ENCODE data around the gene NTF4.

The NTF4 gene

GRCh38 chr19:49064768-49065611, at the start of gene NTF4:
NTF4 (minus strand) TSS chr19:49064818; CDS start chr19:49061997, 2,821 bp downstream.
- DNase-seq (ENCODE audit: low spot score), result no peak

- peak; percentile 85 for DNase-seq (ENCODE audit: low spot score)
Measured at GRCh38 chr19:49113762-49114629, 49.4 kb upstream of the NTF4 start, which contains the start of gene LIN7B. LIN7B (plus strand) TSS chr19:49114370; CDS start chr19:49114405, 35 bp downstream.

- DNase-seq (ENCODE audit: low spot score), result no peak
Measured at GRCh38 chr19:49111218-49111998, 46.8 kb upstream of the NTF4 start.

- no peak for DNase-seq (ENCODE audit: low spot score)
Measured at GRCh38 chr19:49110567-49110966, 45.9 kb upstream of the NTF4 start.

- DNase-seq (ENCODE audit: low spot score), result no peak
Measured at GRCh38 chr19:49109569-49110233, 45.1 kb upstream of the NTF4 start.

- no peak for DNase-seq (ENCODE audit: low spot score)
Measured at GRCh38 chr19:49109051-49109450, 44.4 kb upstream of the NTF4 start.

- DNase-seq (ENCODE audit: low spot score), result no peak
Measured at GRCh38 chr19:49107625-49108459, 43.2 kb upstream of the NTF4 start.

GRCh38 chr19:49106648-49107135, 42.1 kb upstream of the NTF4 start:
- DNase-seq (ENCODE audit: low spot score), result peak; percentile 79

- no peak for DNase-seq (ENCODE audit: low spot score)
Measured at GRCh38 chr19:49104229-49104864, 39.7 kb upstream of the NTF4 start.

- no peak for DNase-seq (ENCODE audit: low spot score)
Measured at GRCh38 chr19:49103331-49104085, 38.9 kb upstream of the NTF4 start.

GRCh38 chr19:49102303-49102702, 37.7 kb upstream of the NTF4 start:
- DNase-seq (ENCODE audit: low spot score), result no peak

- no peak for DNase-seq (ENCODE audit: low spot score)
Measured at GRCh38 chr19:49101160-49101559, 36.5 kb upstream of the NTF4 start.

- no peak for DNase-seq (ENCODE audit: low spot score)
Measured at GRCh38 chr19:49098795-49099194, 34.2 kb upstream of the NTF4 start.

GRCh38 chr19:49097453-49098288, 33.1 kb upstream of the NTF4 start:
- DNase-seq (ENCODE audit: low spot score), result peak; percentile 91

GRCh38 chr19:49094505-49095482, 30.2 kb upstream of the NTF4 start:
- no peak for DNase-seq (ENCODE audit: low spot score)

- no peak for DNase-seq (ENCODE audit: low spot score)
Measured at GRCh38 chr19:49092686-49093085, 28.1 kb upstream of the NTF4 start.

Data from NAMALWA (cell line).